Fibroblast of mammary gland (primary cell): ENCODE data around the gene DEF6.
"Not testable (repeated sequence)": the region's sequence is repeated elsewhere in the genome, so short reads cannot be mapped to it uniquely, and the experiment has no call there.

Experiments
- DNase-seq: peaks from one replicate; pipeline ENCODE4 v3.0.0-alpha.2; 2010; ENCODE audit warnings: low read depth
- H3K4me3 ChIP-seq: 2 replicates; pipeline ENCODE4 v1.5.1; 2011; ENCODE audit warnings: low read depth, mild to moderate bottlenecking, low read length, moderate library complexity; ENCODE audit not compliant: control insufficient read depth
- CTCF ChIP-seq: conservative IDR thresholded peaks from 2 replicates; pipeline ENCODE4 v1.5.1; 2011; ENCODE audit warnings: low read depth, low read length, inconsistent platforms; ENCODE audit not compliant: control insufficient read depth, insufficient read depth

DEF6 gene

GRCh38 chr6:35330541-35331119 is 33.0 kb downstream of the DEF6 start:
- DNase-seq, result no peak
- TF ChIP-seq CTCF, result no peak
- no peak overlapping the region for H3K4me3 ChIP-seq

GRCh38 chr6:35332074-35332887 is 34.7 kb downstream of the DEF6 start:
- DNase-seq, H3K4me3 ChIP-seq: not testable (repeated sequence)

- TF ChIP-seq CTCF, result no peak
- no peak overlapping the region for H3K4me3 ChIP-seq
- DNase-seq, result no peak
Observed at GRCh38 chr6:35341557-35341956, 43.9 kb downstream of the DEF6 start.

- peak; percentile 92 for TF ChIP-seq CTCF
- DNase-seq, result peak; percentile 90
- H3K4me3 ChIP-seq, result peak within 1 kb of the TSS; percentile 86
Observed at GRCh38 chr6:35342258-35343091, 44.9 kb downstream of the DEF6 start, which contains the start of gene PPARD. TSS of gene PPARD (plus strand) at chr6:35342558. CDS start at chr6:35411088, 68,530 bp downstream.

GRCh38 chr6:35343092-35343834 is 45.6 kb downstream of the DEF6 start:
- peak; percentile 35 for DNase-seq
- H3K4me3 ChIP-seq, result peak overlapping the region; percentile 86
- no peak for TF ChIP-seq CTCF

- H3K4me3 ChIP-seq, result peak overlapping the region; percentile 86
- no peak for DNase-seq
- TF ChIP-seq CTCF, result no peak
Observed at GRCh38 chr6:35343835-35344550, 46.4 kb downstream of the DEF6 start.
